ENCODE data around the gene PIP4K2C. TPM values are rescaled to one million over a fixed set of nuclear protein-coding genes. Genes with fewer than 3 reads are reported as not detected.

PIP4K2C gene
- total and polyA plus RNA-seq, 4 donors, result 13.7 to 42.2 (median 20.8) TPM

DNA sequence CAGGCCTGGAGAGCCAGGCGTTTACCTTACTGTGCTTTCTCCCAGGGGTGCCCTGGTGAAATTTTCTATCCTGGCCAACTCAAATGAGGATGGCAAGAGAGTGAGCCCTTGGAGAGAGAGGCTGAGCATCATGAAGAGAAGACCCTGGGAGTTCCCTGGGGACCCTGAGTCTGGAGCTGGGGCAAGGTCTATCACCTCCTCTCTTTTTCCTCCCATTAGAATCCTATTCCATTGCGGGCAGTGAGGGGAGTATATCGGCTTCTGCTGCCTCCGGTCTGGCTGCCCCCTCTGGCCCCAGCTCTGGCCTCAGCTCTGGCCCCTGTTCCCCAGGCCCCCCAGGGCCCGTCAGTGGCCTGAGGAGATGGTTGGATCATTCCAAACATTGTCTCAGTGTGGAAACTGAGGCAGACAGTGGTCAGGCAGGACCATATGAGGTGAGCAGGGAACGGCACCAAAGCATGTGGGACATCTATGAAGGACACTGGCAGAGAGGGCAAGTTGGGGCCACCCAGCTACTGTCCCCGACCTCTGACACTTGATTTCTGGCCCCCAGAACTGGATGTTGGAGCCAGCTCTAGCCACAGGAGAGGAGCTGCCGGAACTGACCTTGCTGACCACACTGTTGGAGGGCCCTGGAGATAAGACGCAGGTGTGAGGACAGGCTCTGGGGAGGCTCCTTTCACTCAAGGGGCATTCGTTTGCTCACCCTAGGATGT is 21.9 kb downstream of the PIP4K2C start:
- no peak for ATAC-seq (ENCODE audit: insufficient read depth, low FRiP score)
- H3K27me3 ChIP-seq (ENCODE audit: control insufficient read depth in 3 of 3, insufficient read depth in 3 of 3, low read length in 2 of 3), result peaks cover 0 to 8% (median 3%) of the 10 kb centered on the region in 3 donors
- no peak for DNase-seq
- peaks cover 0 to 21% (median 6%) of the 10 kb centered on the region in 5 donors for H3K4me1 ChIP-seq (ENCODE audit: control insufficient read depth in 5 of 5, insufficient read depth in 5 of 5, low read length in 5 of 5)
- WGBS, 2 donors, result 88 to 94% methylated on average over 10 of the region's 10 CpGs
- H3K9me3 ChIP-seq (ENCODE audit: control insufficient read depth in 4 of 4, insufficient read depth in 3 of 4, low read length in 3 of 4), result no peaks in the 10 kb centered on the region
- H3K27ac ChIP-seq (ENCODE audit: low read depth in 1 of 2, low read length in 1 of 2), result no peak overlapping the region
- TF ChIP-seq, protein P1, sequence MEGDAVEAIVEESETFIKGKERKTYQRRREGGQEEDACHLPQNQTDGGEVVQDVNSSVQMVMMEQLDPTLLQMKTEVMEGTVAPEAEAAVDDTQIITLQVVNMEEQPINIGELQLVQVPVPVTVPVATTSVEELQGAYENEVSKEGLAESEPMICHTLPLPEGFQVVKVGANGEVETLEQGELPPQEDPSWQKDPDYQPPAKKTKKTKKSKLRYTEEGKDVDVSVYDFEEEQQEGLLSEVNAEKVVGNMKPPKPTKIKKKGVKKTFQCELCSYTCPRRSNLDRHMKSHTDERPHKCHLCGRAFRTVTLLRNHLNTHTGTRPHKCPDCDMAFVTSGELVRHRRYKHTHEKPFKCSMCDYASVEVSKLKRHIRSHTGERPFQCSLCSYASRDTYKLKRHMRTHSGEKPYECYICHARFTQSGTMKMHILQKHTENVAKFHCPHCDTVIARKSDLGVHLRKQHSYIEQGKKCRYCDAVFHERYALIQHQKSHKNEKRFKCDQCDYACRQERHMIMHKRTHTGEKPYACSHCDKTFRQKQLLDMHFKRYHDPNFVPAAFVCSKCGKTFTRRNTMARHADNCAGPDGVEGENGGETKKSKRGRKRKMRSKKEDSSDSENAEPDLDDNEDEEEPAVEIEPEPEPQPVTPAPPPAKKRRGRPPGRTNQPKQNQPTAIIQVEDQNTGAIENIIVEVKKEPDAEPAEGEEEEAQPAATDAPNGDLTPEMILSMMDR (IDR thresholded peaks at IDR 0.05; ENCODE audit: control extremely low read depth, extremely low read depth), result no peak
- peaks cover 0 to 27% (median under 1%) of the 10 kb centered on the region in 4 donors for H3K36me3 ChIP-seq (ENCODE audit: control insufficient read depth in 4 of 4, insufficient read depth in 4 of 4, low read length in 4 of 4)
- H3K9ac ChIP-seq (ENCODE audit: insufficient read depth in 1 of 2, low read length in 2 of 2), result no peak overlapping the region
- no peak overlapping the region for H3K4me3 ChIP-seq

GRCh38 chr12:57613427-57614109 is 22.6 kb downstream of the PIP4K2C start:
- Histone ChIP-seq H3K4me1 (ENCODE audit: control insufficient read depth in 5 of 5, insufficient read depth in 5 of 5, low read length in 5 of 5) (peaks cover 0 to 21% (median 6%) of the 10 kb centered on the region in 5 donors), H3K9me3 (ENCODE audit: control insufficient read depth in 4 of 4, insufficient read depth in 3 of 4, low read length in 3 of 4) (no peaks in the 10 kb centered on the region), H3K36me3 (ENCODE audit: control insufficient read depth in 4 of 4, insufficient read depth in 4 of 4, low read length in 4 of 4) (peaks cover 0 to 27% (median 0%) of the 10 kb centered on the region in 4 donors), H3K27ac (ENCODE audit: low read depth in 1 of 2, low read length in 1 of 2) (no peak overlapping the region), H3K9ac (ENCODE audit: insufficient read depth in 1 of 2, low read length in 2 of 2) (no peak overlapping the region), H3K27me3 (ENCODE audit: control insufficient read depth in 3 of 3, insufficient read depth in 3 of 3, low read length in 2 of 3) (peaks cover 0 to 10% (median 4%) of the 10 kb centered on the region in 3 donors), H3K4me3 (no peak overlapping the region)
- WGBS, 2 donors, result 85 to 86% methylated on average over 10 of the region's 10 CpGs
- ATAC-seq (ENCODE audit: insufficient read depth, low FRiP score) (no peak), DNase-seq (no peak)
- TF ChIP-seq, protein P1 (IDR thresholded peaks at IDR 0.05; ENCODE audit: control extremely low read depth, extremely low read depth), result no peak

DNA sequence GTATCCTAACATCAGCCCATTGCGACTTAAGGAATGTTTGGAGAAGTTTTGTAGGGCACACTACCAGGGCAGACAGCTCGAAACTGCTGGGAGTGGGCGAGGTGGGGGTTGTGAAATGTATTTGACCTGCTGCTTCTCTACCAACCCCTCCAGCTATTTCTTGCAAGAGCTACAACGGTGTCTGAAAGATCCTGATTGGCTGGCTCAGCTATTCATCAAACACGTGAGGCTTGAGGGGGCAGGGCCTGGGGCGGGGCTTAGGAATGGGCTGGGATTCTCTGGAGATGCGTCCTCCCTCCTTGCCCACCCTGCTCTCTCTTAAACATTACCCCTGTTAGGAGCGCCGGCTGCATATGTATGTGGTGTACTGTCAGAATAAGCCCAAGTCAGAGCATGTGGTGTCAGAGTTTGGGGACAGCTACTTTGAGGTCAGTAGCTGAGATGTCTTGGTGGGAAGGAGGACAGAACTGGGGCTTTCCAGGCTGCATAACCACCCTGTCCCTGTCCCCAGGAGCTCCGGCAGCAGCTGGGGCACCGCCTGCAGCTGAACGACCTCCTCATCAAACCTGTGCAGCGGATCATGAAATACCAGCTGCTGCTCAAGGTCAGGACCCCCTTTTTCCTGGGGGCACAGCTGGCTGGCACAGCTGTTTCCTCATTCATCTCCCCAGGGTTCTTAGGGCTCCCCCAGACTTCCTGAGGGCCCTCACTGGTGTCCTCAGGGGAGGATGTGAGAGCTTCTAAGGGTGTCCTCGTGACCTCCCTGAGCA is 23.4 kb downstream of the PIP4K2C start:
- H3K9ac ChIP-seq (ENCODE audit: insufficient read depth in 1 of 2, low read length in 2 of 2), result no peak overlapping the region
- no peak for DNase-seq
- no peaks in the 10 kb centered on the region for H3K9me3 ChIP-seq (ENCODE audit: control insufficient read depth in 4 of 4, insufficient read depth in 3 of 4, low read length in 3 of 4)
- no peak overlapping the region for H3K4me3 ChIP-seq
- peaks cover 0 to 22% (median 0%) of the 10 kb centered on the region in 4 donors for H3K36me3 ChIP-seq (ENCODE audit: control insufficient read depth in 4 of 4, insufficient read depth in 4 of 4, low read length in 4 of 4)
- ATAC-seq (ENCODE audit: insufficient read depth, low FRiP score), result no peak
- peaks cover 0 to 16% (median 9%) of the 10 kb centered on the region in 3 donors for H3K27me3 ChIP-seq (ENCODE audit: control insufficient read depth in 3 of 3, insufficient read depth in 3 of 3, low read length in 2 of 3)
- peaks cover 0 to 17% (median 6%) of the 10 kb centered on the region in 5 donors for H3K4me1 ChIP-seq (ENCODE audit: control insufficient read depth in 5 of 5, insufficient read depth in 5 of 5, low read length in 5 of 5)
- 47 to 62% methylated on average over 14 of the region's 14 CpGs for WGBS, 2 donors
- H3K27ac ChIP-seq (ENCODE audit: low read depth in 1 of 2, low read length in 1 of 2), result no peak overlapping the region
- TF ChIP-seq, protein P1 (IDR thresholded peaks at IDR 0.05; ENCODE audit: control extremely low read depth, extremely low read depth), result no peak

Measured in lung (tissue), 12 donors.